Left hindlimb (tissue), 1 donor: Measurements from ENCODE around the gene CCDC30.
"Not testable (repeated sequence)": the region's sequence is repeated elsewhere in the genome, so short reads cannot be mapped to it uniquely, and the experiment has no call there.

Source experiments
- DNase-seq: peaks from one replicate; pipeline ENCODE4 v3.0.0-alpha.2; 2018

CCDC30 gene

DNA sequence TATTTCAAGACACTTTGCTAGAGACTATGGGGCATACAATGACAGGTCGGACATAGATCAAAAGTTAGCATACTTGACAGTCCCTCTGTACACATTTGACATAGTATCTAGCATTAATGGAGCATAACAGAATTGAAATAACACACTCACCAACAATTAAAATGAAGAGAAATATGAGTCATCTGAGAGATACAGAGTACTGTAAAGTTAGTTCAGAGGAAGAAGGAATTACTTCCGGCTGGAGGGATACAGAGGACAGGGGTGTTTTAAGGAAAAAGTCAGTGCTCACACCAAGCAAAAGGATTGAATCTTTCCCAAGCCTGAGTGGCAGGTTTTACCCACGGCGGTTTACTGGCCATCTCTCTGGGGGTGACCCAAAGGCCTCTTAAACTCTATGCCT lies 9.7 kb upstream of the CCDC30 start:
- DNase-seq, result no peak

DNA sequence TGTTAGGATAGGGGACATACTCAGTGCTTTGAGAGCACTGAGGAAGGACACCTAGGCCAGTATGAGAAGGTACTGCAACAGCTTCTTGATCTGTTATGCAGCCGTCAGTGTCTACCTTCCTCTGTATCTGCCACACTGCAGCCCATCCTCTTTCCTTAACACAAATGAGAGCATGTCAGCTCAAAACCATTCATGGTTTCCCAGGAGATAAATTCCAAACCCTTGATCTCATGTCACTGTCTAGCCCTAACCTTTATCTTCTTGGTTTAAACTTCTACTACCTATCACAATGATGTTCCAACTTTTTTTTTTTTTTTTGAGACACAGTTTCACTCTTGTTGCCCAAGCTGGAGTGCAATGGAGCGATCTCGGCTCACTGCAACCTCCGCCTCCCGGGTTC lies 8.7 kb upstream of the CCDC30 start:
- DNase-seq, result no peak

DNA sequence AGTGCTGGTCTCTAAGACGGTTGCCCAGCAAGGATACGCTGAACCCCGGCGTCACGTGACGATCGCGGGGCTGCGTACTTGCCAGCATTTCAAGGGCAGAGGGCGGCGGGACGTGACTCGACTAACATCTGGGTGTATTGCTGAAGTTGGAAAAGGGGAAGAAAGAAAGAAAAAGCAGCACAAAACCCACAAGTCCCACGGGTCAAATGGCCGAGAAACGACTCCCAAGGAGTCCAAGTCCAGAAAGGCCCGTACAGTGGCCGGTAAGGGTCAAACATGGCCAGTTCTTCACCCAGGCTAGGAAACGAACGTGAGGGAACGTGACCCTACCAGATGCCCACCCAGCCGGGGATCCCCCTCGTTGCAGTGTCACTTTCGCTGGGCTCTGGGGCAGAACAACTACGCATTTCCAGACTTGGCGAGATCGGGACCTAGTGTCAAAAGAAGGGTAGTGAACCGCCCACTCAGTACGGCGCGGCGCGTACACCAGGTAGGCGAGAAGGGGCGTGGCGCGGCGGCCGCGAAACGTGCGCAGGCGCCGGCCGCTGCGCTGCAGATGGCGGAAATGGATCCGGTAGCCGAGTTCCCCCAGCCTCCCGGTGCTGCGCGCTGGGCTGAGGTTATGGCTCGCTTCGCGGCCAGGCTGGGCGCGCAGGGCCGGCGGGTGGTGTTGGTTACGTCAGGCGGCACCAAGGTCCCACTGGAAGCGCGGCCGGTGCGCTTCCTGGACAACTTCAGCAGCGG lies 6.9 kb upstream of the CCDC30 start, which contains the start of the genes PPCS and ZMYND12:
TSS of gene PPCS (plus strand) at position 534 of the 744 bp plus-strand sequence. CDS start at position 557, 23 bp downstream.
TSS of gene ZMYND12 (minus strand) at position 13 of the 744 bp plus-strand sequence. CDS start 25 bp downstream, outside the sequence.
- peak; percentile 91 for DNase-seq

DNA sequence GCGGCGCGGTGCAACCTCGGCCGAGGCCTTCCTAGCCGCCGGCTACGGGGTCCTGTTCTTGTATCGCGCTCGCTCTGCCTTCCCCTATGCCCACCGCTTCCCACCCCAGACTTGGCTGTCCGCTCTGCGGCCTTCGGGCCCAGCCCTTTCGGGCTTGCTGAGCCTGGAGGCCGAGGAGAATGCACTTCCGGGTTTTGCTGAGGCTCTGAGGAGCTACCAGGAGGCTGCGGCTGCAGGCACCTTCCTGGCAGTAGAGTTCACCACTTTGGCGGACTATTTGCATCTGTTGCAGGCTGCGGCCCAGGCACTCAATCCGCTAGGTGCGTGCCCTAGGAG lies 6.4 kb upstream of the CCDC30 start:
- DNase-seq, result no peak

DNA sequence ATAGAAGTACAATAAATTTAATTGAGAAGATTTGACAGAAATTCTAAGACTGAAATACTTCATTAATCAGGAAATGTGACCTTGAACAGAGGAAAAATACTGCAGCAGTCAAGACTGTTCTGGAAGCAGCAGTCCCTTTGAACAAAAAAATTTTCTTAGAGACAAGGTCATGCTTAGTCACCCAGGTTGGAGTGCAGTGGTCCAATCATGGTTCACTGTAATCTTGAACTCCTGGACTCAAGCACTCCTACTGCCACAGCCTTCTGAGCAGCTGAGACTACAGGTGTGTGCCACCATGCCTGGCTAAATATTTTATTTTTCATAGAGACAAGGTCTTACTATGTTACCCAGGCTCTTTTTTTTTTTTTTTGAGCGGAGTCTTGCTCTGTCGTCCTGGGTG lies 1.9 kb upstream of the CCDC30 start:
- no peak for DNase-seq

DNA sequence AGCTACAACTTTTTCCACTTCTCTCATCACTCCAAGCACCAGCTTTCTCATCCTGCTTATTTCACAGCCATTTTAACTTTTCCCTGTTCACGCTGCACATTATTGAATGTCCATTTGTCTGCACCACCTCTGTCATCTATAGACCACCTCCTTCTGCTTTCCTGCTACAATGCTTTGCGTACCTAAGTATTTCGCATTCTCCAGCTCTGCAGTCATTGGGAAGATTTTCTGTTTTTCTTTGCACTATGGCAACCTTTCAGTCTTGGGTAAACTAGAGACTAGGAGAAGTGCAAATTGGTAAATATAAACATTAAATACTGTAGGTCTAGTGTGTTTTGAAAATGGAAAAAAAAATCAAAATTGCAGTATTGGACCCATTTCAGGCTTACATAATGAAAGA lies 835 bp downstream of the CCDC30 start:
- no peak for DNase-seq

DNA sequence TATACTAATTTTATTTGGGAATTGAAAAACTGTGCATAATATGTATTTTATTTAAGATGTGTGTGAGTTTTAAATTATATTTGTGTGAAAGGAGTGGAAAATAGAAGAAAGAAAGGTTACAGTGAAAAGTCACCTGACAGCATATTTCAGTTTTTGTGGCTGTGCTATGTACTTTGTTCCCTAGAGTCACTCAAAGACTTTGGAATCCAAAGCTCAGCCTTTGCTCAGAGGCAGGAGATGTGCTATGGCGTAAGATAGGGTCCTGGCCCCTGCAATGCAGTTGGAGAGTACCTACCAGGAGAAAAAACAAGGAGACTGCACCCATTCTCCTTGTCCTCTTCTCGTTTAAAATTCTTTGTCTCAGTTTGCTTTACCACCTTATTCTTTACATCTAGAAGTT lies 2.9 kb downstream of the CCDC30 start:
- no peak for DNase-seq

DNA sequence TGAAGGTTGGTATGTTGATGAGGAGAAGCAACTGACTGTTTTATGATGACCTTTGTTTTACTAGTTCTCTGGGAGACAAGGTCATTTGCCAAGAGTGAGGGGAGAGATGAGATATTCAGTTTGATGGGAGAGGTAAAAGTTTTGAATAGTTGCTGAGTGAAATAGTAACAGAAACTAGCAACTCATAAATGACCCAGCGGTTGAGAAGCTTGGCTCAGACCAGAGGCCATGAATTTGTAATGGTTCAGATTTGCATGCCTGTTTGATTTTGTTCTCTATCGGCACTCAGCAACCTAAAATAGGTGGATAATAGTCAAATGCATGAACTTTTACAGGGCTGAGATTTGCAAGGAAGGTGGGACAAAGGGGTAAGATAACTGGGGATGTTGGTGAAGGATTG lies 6.6 kb downstream of the CCDC30 start:
- no peak for DNase-seq

DNA sequence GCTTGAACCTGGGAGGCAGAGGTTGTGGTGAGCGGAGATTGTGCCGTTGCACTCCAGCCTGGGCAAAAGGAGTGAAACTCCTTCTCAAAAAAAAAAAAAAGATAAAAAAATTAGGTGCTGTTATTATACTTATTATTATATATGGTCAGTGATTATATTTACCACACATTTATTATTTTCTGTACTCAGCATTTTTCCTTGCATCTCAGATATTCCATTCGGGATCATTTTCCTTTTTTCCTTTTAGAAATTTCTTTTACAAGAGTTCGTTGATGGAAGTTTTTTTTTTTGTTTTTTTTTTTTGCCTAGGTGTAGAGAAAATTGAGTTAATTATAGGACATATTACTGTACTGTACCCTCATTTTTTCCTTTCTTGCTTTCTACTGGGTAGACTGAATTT lies 13.5 kb downstream of the CCDC30 start:
- no peak for DNase-seq

DNA sequence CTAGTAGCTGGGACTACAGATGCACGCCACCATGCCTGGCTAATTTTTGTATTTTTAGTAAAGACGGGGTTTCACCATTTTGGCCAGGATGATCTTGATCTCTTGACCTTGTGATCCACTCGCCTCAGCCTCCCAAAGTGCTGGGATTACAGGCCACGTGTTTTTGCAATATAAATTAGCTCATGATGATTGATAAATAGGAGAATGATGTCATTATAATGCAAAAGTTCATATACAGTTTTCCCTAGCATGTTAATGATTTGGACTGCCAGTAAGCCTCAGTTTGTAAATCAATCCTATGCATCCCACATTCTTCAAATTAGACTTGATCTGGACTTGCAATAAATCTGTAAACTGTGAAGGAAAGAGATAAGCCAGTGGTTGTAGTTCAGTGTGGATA lies 14.3 kb downstream of the CCDC30 start:
- DNase-seq, result not testable (repeated sequence)

DNA sequence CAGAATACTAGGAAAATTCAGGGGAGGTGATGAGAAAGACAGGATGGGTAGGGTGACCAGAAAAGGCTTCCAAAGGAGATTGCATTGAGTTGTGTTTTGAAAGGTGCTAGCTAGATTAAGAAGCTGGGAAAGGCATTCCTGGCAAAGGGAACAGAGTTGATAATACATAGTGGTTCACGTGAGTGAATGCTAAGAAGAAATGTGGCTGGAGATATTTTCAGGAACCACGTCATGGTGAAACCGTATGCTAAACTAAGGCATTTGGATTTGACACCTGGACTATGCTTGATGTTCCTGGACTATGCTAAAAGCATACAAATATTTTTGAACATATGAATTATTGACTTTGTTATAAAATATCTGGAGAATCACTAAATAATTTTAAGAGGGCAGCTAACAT lies 14.7 kb downstream of the CCDC30 start:
- DNase-seq, result no peak

DNA sequence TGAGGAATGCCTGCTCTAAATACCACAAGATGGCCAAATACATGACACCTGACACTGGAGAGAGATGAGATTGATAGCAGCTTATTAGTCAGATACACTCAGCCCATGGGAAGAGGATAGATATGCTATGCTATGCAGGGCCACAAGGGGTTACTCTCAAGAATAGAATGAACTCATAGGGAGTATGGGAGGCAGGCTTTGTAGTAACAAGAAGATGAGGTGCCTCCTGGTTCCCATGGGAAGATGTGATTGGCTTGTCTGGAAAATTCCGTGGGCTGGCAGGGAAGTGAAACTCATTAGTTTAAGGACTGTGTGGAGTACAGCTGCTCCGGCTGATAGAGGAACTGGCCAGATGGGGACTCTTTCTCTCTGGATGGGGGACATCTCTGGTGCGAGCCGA lies 16.5 kb downstream of the CCDC30 start:
- no peak for DNase-seq

DNA sequence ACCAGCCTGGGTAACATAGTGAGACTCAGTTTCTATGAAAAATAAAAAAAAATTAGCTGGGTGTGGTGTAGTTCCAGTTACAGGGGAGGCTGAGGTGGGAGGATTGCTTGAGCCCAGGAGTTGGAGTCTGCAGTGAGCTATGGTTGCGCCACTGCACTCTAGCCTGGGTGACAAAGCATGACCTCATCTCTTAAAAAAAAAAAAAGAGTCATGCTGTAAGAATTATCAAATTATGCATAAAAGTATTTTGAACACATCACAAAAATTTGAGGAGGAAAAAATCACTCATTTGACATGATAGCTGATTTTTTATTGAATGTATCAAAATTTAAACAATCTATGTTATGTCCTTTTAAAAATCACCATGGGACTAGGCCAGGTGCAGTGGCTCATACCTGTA lies 17.8 kb downstream of the CCDC30 start:
- no peak for DNase-seq

DNA sequence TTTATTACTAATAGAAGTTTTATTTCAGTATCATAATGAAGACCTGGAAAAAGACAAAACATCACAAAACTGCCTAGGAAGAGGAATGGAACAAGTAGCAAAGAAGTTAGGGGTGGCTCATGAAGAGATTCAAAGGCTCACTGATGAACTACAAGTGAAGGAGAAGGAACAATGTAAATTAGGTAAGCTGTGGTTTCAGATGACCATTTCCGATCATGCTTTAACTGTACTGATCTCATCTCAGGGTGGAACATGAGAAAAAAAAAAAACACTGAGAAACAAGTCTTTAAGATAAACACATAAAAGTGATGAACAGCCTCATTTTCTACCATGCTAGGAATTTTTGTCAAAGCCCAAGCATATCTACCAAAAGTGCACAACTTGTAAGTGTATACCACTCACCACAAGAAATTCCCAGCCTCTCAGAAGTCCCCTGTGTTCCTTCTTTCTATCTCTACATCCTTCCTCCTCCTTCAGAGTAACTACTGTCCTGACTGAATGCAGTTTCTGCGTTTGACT lies 19.6 kb downstream of the CCDC30 start:
- DNase-seq, result no peak

DNA sequence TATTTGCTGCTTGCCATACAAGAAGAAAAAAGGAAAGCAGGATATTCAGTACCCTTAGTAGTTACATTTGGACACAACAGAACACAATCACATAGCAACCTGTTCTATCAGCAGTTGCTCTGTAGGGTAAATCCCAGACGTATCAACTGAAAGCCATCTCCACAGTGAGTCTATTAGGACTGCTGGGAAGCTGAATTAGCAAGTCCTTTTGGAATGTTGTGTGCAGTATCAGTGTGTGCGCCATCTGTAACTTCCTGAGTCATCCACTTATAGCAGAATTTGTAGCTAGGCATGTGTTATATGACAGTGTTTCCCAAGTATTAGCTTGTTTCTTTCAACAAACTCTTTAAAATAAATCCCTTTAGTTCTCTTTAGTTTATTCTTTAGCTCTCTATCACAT lies 21.3 kb downstream of the CCDC30 start:
- no peak for DNase-seq

DNA sequence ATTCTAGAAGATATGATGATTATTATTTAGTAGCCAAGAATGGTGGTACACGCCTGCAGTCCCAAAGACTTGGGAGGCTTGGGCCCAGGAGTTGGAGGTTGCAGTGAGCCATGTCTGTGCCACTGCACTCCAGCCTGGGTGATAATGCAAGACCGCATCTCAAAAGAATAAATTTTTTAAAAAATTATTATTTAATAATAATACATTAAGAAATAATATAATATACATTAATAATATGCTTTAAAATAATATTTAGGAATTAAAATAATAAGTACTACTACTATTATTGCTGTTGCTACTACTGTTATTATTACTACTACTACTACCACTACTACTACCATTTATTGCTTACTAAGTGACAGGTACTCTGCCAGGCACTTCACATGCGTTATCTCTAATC lies 27.2 kb downstream of the CCDC30 start:
- no peak for DNase-seq

DNA sequence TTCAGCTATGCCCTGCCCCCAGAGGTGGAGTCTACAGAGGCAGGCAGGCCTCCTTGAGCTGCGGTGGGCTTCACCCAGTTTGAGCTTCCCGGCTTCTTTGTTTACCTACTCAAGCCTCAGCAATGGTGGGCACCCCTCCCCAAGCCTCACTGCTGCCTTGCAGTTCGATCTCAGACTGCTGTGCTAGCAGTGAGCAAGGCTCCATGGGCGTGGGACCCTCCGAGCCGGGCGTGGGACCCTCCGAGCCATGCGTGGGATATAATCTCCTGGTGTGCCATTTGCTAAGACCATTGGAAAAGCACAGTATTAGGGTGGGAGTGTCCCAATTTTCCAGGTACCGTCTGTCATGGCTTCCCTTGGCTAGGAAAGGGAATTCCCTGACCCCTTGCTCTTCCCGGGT lies 38.9 kb downstream of the CCDC30 start:
- DNase-seq, result not testable (repeated sequence)

DNA sequence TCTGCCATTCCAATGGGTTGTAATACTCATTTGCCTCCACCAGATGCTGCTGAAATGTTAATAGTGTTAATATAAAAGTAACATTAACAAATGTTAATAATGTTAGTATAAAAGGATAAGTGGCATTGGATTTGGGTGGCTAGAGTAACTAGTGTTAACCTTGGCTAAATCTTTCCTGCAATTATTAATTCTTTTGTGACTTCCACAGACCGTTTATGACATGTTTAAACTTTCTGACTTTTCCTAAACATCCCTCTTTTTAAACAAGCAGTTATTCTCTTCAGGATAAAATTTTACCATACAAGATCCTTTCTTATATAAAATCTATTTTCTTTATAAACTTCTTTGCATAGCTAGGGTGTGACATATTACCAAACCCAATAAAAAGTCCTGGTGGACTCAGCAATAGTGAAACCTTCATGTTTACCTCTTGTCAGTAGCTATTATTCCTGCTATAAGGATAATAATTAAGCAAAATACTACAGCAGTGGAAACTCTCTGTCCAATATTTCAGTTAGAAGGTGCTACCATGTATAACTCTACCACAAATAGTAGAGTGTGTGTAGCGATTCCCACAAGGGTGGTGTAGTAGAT lies 41.5 kb downstream of the CCDC30 start:
- no peak for DNase-seq

DNA sequence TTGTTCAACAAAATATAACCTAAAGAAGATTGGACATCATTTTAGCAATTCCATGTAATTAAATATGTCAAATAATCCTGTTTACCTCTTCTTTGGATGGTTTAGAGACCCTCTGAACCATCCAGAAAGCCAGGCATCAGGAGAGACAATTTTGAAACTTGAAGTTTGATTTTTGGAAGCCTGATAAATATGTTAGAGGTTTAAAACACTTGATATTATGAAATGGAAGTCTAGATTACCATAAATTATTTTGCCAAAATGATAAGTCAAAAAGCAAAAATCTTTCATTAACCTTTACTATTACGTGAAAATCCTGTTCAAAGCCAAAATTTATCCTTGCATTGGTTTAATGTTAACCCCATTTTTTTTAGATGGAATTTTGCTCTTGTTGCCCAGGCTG lies 43.5 kb downstream of the CCDC30 start:
- no peak for DNase-seq

DNA sequence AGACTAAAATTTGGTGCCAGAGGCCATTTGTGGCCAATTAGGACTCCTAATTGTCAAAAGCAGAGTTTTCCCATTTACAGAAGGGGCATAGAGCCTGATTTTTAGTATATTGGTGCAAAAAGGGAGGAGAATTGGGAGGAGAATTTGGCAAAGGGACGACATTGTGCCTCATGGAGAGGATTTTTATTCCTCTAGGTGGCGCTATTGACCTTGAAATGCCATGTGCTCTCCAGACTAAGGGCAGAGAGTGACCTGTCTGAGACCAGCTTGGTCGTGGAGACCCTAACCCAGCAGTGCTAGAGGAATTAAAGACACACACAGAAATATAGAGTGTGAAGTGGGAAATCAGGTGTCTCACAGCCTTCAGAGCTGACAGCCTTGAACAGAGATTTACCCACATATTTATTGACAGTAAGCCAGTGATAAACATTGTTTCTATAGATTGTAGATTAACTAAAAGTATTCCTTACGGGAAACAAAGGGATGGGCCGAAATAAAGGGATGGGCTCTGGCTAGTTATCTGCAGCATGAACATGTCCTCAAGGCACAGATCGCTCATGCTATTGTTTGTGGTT lies 48.6 kb downstream of the CCDC30 start:
- DNase-seq, result not testable (repeated sequence)

DNA sequence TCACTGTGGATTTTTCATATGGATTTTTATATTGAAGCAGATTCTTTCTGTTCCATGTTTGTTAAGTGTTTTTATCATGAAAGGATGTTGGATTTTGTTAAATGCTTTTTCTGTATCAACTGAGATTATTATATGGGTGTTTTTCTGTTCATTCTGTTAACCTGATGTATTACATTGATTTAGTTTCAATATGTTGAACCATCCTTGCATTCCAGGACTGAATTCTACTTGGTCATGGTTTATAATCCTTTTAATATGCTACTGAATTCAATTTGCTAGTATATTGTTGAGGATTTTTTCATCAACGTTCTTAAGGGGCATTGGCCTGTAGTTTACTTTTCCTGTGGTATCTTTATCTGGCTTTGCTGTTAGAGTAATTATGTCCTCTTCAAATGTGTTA lies 55.8 kb downstream of the CCDC30 start:
- no peak for DNase-seq

DNA sequence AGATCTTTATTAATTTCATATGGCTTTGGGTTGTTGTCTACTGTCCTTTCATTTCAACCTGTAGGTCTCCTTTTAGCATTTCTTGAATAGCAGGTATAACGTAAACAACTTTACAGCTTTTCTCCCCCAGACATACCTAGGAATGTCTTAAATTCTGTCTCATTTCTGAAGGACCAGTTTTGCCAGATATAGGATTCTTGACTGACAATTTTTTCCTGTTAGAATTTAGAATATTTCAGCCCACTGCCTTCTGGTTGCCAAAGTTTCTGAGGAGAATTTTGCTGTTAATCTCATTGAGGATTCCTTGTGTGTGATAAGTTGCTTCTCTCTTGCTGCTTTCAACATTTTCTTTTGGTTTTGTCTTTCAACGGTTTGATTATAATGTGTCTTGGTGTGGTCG lies 60.1 kb downstream of the CCDC30 start:
- no peak for DNase-seq

DNA sequence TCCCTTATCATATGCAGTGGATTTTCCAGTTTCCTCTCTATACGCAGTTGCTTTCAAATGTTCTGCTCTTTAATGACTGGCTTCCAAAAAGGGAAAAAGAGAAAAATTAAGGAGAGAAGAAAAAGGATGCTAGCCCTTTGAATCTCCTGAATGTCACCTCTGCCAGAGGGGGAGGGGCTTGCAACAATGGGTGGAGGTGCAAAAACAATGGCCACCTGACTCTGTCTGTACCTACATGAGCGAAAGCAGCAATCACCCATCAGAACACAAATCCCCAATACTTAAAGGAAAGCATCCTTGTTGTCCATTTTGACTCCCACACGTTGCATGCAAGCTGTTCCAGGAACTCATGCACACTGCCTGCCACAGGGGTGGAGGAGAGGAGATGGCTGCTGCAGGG lies 61.2 kb downstream of the CCDC30 start:
- no peak for DNase-seq

DNA sequence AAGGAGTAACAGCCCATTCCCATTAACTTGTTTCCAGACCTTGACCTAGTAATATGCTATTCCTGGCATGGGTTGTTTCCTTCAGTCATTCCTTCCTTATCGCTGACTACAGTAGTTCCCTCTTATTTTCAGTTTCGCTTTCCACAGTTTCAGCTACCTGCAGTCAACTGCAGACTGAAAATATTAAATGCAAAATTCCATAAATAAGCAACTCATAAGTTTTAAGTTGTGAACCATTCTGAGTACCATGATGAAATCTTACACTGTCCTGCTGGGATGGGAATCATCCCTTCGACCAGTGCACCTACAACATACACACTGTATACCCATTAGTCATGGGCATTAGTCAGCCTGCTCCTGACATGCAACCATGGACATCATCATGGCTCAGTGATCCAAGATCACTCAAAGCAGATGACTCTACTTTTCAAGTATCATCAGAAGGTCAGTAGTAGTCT lies 66.7 kb downstream of the CCDC30 start:
- no peak for DNase-seq
